GM21786 (cell line): ENCODE data around the gene TBX2.

Experiments used
- ATAC-seq: cut with Tn5 transposase; IDR thresholded peaks from one replicate; pipeline ENCODE4 v1.9.1; 2021; ENCODE audit not compliant: unreplicated experiment

The TBX2 gene

DNA sequence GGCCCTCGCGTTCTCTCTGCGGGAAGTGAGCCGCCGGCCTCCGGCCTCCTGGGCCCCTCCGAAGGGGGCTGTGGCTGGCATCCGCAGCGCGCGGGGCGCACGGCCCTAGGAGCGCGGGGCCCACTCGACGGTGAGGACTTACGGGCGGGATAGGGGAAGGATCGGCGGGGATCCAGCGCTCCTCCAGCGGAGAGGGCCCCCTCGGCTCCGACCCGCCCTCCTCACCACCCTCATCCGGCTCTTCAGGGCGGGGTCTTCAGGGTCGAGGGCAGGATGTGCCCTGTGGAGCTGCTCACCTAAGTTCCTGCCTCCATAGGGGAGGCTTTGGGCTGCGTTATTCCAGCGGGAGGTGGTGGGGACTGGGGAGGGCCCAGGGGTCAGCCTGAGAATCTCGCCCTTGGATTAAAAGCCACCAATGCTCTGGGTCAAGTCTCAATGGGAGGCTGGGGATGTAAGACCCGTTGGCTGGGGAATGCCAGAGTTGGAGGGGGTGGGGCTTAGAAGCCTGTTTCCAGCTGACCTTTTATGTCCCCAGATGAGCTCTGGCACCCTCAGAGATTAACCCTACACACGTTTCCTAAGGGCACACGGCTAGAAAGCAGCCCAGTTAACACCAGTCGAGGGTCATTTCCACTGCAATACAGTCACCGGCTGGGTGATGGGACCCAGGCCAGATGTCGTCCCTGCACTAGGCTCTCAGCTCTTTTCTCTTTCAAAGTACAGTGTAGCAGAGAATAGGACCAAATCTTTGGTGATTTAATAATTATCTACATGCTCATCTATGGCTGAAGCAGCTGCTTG, 13.4 kb downstream of the TBX2 start:
- ATAC-seq = no peak

- no peak for ATAC-seq
These were observed 14.1 kb downstream of the TBX2 start for GRCh38 chr17:61413661-61414126.

DNA sequence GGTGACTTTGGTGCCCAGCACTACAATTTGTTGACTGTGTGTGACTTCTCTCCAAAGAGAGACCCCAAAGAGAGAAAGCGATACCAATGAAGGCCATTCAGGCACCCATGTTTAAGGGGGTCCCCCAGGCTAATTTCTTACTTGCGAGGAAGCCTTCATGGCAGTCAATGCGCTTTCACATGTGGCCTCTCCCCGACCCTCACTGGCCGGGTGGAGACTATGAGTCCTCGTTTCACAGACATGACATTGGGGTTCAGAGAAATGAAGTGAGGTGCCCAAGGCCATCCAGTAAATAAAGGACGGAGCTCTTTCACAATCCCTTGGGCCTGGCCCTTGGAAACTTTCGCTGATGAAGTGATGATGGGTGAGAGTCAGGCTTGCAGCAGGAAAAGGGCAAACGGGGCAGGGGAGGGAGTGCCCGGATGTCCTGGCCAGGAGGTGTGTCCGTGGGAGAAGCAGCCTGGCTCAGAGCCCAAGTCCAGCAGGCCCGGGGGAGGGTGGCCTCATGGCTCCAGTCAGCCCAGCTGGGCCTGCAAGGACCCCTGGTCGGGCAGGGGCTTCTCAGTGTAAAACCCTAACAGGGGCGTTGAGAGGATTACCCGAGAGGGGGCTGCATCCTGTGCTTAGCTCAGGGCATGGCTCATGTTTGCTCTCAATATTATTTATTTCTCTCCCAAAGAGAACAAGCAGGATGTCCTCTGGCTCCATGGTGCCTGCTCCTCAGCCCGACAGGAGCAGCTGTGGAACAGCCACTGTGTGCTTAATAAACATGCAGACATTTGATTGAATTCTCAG, 14.7 kb downstream of the TBX2 start:
- no peak for ATAC-seq

GRCh38 chr17:61414936-61415251, 15.3 kb downstream of the TBX2 start:
- no peak for ATAC-seq

GRCh38 chr17:61415374-61416210, 15.9 kb downstream of the TBX2 start:
- ATAC-seq = no peak

- ATAC-seq = no peak
These were observed 16.5 kb downstream of the TBX2 start for GRCh38 chr17:61416211-61416539.

DNA sequence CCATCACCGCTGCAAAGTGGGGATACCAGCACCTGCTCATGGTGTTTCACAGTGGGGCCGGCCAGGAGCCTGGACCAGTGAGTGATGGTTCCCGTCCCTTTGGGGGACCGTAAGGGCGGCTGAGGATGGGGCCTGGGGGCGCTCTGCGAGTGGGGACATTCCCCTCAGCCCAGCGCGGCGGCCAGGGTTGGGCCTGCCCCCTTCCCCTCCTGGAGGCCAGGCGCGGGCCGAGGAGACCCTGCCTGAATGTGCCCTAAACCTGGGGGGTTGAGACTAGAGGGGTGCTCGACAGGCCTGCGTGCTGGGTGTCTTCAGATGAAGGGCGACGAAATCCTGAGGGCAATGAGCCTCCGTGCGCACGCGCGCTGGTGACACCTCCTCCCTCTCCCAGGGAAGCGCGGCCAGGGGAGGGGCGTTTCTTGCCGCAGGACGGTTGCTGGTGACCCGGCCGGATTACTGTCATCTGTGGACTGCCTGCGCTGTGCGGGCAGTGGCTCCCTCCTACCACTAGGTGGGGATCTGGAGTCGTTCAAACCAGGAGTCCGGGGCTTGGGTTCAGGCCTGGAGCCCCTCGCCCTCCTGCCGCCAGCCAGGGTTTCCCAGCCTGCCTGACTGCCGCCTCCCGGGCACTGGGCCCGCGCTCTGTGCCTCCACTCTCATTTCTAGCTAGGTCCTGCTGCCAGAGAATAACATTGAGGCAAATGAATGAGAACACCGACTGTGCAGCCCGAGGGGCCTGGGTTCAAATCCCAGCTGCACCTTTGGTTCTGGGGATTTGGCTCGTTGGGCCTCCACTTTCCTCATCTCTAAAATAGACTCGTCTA, 17.1 kb downstream of the TBX2 start:
- no peak for ATAC-seq

DNA sequence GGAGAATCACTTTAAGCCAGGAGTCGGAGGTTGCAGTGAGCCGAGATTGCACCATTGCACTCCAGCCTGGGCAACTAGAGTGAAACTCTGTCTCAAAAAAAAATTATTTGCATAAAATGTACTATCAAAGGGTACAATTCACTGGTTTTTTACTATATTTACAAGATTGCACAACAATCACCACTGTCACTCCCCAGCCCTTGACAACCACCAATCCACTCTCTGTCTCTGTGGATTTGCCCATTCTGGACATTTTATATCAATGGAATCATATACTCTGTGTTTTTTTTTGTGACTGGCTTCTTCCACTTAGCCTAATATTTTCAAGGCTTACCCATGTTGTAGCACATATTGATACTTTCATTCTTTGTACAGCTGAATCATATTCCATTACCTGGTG, 18.8 kb downstream of the TBX2 start:
- ATAC-seq = no peak

GRCh38 chr17:61419496-61420046, 19.9 kb downstream of the TBX2 start:
- ATAC-seq = no peak

DNA sequence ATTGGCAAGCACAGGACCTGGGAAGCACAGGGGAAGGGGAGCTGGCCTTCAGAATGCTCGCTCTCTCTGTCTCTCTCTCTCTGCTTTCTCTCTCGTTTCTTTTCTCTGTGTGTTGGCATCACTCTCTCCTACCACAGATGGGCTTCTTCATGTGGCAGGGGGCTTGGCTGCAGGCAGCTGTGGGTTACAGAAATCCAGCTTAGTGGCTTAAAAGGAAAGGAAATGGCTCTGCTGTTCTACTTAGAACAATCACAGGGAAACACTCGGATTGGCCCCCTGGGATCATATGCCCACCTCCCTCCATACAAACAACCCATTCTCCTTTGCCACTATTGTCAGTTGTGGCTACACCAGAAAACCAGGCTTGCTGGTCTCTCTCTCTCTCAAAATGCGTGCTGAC, 20.4 kb downstream of the TBX2 start:
- ATAC-seq = no peak

GRCh38 chr17:61420745-61421398, 21.2 kb downstream of the TBX2 start:
- ATAC-seq = no peak

DNA sequence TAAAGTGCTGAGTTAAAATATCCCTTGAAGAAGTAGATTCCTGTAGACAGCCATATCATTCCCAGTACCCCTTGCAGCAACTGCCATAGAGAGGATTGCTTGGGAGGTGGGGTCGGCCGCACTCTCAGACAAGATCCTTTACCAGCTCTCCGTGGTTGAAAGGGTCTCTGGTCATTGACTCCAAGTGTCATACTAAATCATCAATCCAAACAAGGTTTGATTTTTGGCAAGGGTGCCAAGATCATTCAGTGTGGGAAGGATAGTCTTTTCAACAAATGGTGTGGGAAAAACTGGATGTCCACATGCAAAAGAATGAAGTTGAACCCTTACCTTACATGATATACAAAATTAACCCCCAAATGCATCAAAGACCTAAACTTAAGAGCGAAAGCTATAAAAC, 21.8 kb downstream of the TBX2 start:
- ATAC-seq = no peak

DNA sequence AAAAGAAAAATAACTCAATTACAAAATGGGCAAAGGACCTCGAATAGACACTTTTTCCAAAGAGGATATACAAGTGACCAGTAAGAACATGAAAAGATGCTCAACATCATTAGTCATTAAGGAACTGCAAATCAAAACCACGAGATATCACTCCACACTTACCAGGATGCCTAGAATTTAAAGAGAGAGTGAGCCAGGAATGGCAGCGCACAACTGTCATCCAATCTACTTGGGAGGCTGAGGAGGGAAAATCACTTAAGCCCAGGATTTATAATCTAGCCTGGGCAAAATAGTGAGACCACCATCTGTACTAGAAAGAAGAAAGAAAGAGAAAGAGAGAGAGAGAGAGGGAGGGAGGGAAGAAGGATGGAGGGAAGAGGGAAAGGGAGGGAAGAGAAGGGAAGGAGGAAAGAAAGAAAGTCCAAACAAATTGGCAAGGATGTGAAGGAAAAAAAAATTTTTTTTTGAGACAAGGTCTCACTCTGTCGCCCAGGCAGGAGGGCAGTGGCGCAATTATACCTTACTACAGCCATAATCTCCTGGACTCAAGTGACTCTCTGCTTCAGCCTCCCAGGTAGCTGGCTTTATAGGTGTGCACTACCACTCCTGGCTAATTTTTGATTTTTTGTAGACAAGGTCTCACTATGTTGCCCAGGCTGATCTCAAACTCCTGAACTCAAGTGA, 22.6 kb downstream of the TBX2 start:
- no peak for ATAC-seq

- ATAC-seq = no peak
These were observed 23.2 kb downstream of the TBX2 start for GRCh38 chr17:61422869-61423268.

DNA sequence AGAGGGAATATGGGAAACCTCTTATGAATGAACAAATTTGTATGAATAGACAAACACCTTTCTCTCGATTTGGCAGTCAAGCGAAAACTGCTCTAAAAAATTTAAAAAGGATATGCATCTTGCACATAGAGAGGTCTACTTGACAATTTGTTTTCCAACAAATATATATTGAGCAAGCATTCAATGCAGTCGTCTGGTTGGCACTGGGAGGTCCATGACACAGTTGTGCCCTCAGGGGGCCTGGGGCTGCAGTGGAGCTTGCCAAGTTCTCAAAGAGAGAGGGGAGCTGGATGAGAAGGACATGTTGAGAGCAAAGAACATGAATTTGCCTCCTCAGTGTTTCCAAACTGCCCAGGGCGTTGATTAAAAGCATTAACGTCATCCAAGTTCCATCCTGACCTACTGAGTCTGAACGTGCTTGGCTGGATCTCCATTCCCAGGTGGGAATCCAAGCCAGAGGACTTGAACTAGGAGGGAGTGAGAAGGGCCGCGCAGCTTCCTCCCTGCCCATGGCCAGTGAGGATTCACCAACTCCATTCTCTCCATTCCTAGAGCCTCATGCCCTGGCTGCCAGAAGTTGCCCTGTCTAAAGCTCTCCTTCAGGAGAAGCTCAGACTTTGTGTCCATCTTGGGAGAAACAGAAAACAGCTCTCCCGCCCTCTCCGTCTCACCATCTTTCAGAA, 24.5 kb downstream of the TBX2 start:
- ATAC-seq = no peak

- ATAC-seq = no peak
These were observed 26.2 kb downstream of the TBX2 start for GRCh38 chr17:61425682-61426481.

- no peak for ATAC-seq
These were observed 27.1 kb downstream of the TBX2 start for GRCh38 chr17:61426482-61427304.
